ENCODE measurements around the gene ZNF592.

Gene ZNF592

DNA sequence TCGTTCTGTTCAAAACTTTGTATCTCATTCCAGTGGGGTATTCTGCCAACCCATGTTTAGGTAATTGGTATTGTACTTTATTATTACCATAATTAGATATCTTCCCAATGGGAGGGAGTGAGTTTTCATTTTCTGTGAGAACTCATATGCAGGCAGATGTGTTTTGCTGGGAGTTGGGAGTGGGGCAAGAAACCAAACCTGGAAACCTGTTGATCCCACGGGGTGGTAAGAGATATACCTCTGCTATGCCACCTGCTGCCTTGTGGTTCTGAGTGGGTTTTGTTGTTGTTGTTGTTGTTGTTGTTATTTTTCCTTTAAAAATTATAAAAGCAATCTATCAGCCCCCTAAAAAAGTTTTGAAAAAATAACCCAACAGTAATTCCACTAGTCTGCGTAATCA, 32.1 kb downstream of the ZNF592 start:
- no peak for DNase-seq

DNA sequence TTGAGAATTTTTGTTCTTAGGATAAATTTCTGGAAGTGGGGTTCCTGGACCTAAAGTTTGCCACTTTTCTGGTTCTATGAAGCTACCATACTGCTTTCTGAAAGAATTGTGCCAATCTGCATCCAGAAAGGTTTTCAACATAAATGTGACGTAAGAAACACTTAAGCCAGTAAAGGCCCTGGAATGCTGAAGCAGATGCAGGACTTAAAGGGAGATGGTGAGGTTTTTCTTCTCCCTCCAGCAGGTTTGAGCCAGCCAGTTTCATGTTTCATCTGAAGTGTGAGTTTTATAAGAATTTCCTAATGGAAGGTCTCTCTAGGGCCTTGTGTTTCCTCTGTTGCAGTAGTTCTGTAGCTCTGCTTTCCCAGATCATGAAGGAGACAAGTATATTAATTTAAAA, 33.1 kb downstream of the ZNF592 start:
- DNase-seq = no peak

DNA sequence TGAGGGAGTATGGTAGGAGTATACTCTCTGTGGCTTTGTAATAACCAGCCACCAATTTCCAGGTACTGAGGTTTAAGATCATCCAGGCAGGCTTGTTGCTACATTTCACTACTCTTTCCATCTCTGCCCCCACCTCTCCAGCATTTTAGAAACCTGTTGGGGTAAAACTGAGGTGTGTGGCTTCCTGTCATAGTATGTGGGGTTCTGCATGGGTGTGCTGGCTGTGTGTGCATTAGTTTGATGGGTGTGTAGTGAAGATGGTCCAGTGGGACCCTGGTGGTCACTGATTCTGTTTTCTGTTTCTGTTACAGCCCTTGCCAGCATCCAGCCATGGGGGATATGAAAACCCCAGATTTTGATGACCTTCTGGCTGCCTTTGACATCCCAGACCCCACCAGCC, 34.0 kb downstream of the ZNF592 start:
- DNase-seq = no peak

DNA sequence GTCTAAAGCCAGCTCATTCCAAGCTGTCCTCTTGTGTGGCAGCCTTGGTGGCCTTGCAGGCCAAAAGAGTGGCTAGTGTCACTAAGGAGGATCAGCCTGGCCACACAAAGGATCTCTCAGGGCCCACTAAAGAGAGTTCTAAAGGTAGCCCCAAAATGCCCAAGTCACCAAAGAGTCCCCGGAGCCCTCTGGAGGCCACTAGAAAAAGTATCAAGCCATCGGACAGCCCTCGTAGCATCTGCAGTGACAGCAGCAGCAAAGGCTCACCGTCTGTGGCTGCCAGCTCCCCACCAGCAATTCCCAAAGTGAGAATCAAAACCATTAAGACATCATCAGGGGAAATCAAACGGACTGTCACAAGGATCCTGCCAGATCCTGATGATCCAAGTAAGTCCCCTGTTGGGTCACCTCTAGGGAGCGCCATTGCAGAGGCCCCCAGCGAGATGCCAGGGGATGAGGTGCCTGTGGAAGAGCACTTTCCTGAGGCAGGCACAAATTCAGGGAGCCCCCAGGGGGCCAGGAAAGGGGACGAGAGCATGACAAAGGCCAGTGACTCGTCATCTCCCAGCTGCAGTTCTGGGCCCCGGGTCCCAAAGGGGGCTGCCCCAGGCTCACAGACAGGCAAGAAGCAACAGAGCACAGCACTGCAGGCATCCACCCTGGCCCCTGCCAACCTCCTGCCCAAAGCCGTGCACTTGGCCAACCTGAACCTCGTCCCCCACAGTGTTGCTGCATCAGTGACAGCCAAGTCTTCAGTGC, 35.3 kb downstream of the ZNF592 start:
- no peak for DNase-seq

DNA sequence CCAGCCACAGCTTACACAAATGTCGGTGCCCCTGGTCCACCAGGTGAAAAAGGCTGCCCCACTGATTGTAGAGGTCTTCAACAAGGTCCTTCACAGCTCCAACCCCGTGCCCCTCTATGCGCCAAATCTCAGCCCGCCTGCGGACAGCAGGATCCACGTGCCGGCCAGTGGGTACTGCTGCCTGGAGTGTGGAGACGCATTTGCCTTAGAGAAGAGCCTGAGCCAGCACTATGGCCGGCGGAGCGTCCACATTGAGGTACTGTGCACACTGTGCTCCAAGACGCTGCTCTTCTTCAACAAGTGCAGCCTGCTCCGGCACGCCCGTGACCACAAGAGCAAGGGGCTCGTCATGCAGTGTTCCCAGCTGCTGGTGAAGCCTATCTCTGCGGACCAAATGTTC, 35.9 kb downstream of the ZNF592 start:
- DNase-seq = no peak

DNA sequence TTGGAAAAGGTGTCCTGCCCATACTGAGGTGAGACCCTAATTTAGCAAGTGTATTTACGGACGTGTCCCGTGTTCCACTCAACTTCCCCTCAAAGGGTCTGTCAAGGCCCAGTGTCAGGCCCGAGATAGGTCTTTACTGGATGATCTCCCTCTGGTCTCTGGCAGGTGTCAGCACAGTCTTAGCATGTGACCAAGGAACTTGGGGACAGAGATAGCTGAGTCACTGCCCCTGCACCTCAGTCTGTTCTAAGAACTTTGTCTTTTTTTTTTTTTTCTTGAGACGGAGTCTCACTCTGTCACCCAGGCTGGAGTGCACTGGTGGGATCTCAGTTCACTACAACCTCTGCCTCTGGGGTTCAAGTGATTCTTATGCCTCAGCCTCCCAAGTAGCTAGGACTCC, 36.7 kb downstream of the ZNF592 start:
- no peak for DNase-seq

DNA sequence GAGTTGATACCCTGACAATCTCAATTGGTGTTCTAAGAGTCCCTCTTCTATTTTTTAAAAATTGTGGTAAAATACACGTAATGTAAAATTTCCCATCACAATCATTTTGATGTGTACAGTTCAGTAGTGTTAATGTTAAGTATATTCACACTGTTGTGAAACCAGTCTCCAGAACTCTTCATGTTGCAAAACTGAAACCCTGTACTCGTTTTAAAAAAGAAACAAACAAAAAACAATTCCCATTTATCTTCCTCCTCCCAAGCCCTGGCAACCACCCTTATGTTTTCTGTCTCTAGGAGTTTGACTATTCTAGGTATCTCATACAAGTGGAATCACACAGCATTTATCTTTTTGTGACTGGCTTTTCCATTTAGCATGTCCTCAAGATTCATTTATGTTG, 40.1 kb downstream of the ZNF592 start:
- DNase-seq = no peak

DNA sequence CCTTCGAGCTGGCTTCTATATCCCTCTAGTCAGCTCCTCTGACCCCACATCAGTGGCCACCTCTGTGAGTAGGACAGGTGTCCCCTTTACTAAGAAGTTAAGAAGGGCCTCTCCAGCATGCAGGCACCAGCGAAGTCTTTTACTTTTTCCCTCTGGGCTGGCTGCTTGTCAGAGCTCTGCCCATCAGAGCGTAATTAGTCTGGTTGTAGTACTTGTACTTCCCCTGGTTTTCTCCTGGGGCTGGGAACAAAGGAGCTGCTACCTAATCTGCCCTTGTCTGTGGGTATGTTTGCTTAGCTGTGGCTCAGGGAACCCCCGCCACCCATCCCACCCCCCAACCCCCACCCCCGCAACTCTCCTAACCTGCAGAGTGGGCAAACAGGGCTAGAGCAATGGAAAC, 41.4 kb downstream of the ZNF592 start:
- DNase-seq = peak in 2 of 3 experiments; percentile 11 to 70

DNA sequence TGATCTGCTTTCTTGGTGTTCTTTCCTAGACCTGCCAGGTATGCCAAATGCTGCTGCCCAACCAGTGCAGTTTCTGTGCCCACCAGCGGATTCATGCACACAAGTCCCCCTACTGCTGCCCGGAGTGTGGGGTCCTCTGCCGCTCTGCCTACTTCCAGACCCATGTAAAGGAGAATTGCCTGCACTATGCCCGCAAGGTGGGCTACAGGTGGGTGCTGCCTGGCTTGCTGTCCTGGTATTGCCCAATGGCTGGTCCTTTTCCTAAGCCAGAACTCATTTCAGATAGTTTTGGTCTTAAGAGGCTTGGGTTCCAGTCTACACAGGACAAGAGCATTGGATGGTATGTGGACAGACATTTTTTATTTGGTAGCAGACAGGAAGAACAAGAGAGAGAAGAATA, 42.3 kb downstream of the ZNF592 start:
- no peak for DNase-seq

DNA sequence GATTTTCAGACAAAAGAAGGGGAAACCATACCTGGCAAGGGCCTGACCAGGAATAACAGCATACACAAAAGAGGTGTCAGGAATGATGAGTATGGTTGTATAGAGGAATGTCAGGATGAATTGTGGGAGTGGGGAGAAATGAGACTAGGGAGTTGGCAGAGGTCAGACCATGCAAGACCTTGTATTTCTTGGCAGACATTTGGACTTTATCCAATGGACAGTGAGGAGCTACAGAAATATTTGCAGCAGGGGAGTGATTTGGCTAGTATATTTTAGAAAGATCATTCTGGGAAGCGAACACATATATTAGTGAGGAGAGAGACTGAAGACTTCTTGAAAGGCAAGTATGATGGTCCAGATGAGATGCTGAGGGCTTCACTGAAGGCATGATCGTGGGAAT, 43.4 kb downstream of the ZNF592 start:
- no peak for DNase-seq

DNA sequence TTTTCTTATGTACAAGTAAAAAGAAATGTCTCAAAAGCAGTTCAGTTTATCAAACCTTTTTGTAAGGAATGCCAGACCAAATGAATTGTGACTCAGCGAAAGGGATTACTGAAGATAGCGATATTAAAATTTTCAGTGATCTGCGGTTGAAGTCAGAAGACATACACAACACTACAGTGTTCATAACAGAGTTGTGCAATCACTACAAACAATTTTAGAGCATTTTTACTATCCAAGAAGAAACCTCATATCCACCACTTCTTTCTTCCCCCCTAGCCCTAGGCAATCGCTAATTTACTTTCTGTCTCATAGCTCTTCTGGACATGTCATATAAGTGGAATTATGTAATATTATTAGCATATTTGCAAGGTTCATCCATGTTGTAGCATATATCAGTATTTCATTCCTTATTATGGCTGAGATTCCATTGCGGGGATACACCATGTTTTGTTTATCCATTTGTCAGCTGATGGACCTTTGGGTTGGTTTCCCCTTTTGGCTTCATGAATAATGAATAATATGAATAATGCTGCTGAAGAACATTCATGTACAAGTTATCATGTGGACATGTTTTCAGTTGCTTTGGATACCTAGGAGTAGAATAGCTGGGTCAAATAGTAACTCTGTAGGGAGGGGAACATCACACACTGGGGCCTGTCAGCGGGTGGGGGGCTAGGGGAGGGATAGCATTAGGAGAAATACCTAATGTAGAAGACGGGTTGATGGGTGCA, 45.2 kb downstream of the ZNF592 start:
- no peak for DNase-seq

DNA sequence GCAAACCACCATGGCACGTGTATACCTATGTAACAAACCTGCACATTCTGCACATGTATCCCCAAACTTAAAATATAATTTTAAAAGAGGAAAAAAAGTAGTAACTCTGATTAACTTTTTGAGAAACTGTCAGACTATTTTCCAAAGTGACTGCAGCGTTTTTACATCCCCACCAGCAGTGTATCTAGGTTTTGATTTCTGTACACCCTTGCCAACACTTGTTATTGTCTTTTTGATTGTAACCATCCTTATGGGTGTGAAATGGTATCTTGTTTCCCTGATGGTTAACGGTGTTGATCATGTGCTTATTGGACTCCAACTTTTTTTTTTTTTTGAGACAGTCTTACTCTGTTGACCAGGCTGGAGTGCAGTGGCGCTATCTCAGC, 45.8 kb downstream of the ZNF592 start:
- DNase-seq = no peak

DNA sequence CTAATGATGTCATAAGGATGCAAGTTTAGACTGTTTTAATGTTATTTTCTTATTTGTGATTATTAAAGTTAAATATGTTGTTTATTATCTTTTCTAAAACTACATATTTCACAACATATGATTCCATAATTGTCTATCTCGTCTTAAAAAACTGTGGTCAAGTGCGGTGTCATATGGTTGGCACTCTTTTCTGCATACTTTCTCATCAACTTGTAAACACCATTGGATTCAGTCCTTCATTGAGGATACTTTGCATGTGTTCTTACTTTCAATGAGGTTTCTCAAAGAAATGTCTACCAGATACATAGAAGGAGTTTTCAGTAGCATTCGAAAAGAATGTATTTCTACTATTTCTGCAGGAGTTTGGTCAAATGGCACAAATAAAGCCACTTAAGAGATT, 46.8 kb downstream of the ZNF592 start:
- no peak for DNase-seq

DNA sequence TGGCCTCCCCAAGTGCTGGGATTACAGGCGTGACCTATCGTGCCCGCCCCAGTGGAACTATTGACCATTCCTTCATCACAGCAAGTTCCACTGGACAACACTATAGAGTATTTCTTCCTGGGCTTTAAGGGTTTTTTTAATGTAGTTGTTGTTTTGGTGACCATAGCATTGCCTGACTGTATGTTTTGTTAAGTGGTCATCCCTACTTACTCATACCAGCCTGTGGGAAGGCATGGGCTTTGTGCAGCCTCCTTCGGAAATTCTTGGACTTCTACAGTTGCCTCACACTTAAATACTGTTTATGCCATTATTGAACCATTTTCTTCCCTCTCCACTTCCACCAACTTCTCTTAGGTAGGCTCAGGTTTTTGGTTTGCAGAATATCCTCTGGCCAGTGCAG, 48.8 kb downstream of the ZNF592 start:
- no peak for DNase-seq

DNA sequence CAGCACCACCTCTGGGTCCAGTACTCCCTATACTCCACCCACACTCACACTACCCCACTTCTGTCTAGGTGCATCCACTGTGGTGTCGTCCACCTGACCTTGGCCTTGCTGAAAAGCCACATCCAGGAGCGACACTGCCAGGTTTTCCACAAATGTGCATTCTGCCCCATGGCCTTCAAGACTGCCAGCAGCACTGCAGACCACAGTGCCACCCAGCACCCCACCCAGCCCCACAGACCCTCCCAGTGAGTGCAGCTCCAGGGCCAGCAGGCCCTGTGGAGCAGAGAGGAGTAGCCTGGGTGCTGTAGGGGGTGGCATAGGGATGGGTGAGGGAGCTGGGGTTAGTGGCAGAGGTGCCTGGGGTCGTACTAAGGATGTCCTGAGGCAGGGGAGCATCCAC, 49.4 kb downstream of the ZNF592 start:
- no peak for DNase-seq

DNA sequence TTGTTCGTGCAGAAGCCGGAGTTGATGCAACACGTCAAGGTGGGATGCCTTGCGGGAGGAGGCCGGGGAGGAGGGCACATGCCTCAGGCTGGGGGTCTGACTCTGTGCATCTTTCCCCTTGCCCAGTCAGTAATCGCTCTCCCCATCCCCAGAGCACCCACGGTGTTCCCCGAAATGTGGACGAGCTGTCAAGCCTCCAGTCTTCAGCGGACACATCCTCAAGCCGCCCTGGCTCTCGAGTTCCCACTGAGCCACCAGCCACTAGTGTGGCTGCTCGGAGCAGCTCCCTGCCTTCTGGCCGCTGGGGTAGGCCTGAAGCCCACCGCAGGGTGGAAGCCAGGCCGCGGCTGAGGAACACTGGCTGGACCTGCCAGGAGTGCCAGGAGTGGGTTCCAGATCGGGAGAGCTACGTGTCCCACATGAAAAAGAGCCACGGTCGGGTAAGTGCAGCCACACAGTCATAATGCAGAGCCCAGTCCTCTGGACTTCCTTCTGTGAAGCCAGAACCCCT, 50.1 kb downstream of the ZNF592 start:
- no peak for DNase-seq

DNA sequence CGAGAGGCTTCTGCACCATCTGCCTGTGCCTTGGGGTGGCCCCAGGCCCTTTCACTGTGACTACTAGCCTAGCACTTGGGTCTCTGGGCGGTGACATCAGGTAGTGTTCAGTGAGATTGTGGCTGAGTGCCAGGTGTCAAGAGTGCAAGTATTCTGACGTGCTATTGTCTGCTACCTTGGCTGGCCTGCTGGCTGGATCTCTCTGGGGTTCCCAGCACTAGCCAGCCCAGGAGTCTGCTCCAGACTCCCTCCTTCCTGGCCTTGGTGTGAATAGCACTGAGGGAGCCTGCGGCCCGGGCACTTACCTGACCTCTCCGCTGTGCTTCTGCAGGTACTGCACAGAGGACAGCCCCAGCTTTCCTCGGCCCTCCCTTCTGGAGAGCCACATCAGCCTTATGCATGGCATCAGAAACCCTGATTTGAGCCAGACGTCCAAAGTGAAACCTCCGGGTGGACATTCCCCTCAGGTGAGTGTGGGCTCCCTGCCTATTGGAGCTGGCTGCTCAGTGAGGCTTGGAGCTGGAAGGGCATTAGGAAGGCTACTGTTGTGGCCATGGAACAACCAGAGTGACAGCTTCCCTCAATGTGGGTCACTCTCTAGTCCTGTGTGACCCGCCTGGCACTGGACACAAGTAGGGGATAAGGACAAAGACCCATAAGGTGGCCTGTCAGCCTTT, 51.3 kb downstream of the ZNF592 start:
- no peak for DNase-seq

DNA sequence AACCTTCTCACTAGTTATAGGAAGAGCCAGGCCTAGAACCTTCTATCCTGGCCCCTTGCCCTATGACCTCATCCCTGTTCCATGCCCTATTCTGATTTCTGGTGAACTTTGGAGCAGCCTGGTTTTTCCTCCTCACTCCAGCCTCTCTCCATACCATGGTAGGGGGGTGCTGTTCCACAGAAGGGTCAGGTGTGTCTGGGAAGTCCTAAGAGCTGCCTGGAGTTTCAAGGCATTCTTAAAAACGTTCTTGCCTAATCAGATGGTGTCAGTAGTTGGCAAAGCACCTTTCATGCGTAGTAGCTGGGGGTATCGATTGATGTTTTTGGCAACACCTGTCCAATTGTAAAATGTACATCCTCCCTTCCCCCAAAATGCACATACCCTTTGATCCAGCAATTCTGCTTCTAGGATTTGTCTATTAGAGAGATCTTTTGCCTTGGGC, 52.0 kb downstream of the ZNF592 start:
- no peak for DNase-seq

DNA sequence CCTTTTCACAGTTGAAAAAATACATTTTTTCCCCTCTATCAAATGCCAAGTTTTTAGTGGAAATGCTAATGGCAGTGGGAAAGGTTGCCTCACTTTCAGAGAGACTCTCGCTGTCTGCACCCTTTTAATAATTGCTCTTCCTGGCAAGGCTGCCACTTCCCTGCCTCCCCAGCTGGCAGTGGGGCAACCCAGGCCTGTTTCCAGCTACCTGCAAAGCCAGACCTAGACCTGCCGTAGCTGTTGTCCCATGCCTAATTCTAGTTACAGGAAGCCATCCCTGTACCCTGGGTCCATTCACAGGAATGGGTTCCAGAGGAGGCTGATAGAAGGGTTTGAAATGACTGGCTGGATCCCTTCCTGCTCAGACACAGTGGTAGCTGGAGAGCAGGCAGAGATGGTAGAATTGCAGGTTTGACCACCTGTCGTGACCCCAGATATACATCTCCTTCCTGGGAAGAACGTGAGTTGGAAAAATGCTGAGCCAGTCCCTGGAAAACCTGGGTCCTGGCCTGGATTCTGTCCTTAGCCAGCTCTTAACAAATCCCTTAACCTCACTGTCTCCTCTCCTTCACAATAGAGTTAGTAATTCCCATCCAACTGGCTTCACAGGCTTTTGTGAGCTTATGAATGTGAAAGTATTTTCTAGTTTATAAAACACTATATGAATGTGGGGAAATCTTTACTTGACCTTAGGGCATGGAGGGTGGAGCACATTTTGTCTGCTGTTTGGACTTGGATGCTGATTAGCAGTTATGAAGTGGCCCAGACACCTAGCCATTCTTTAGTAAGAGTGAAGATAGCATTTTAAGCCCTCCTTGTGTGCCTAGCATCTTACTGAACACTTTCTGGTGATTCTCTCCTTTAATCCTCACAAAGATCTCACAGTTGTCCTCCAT, 55.9 kb downstream of the ZNF592 start:
- DNase-seq = no peak

DNA sequence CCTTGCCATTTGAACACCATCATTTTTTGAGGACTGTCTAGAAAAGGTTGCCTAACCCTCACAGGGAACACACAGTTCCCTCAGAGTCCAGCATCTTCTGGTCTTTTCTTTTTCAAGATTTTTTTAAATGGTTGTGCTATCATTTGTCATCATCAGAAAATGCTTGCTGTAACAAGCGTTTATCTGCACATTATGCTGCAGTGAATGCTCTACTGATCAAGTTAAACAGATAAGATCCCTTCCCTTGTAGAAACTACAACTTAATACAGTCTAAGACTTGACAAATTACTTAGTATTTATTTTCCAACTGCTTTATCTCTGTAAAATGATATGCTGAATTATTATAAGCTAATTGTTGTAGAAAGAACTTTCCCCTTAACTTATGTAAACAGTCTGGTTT, 56.8 kb downstream of the ZNF592 start:
- no peak for DNase-seq

DNA sequence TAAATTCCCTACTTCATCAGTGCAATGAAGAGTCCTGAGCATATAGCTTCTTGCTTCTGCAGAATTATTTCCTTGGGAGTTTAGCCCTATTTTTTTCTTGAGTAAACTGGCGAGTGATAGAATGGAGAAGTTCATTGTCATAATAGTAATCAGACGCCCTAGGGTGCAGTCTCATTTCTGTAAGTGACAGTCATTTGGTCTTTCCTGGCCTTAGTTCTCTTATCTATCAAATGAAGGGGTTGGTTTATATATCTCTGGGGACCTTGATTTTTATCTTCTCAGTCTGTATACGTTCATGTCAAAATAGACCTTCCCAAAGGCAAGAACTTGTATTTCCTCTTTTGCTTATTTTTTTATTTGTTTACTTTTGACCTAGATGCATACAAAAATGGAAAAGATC, 58.8 kb downstream of the ZNF592 start:
- DNase-seq = no peak

DNA sequence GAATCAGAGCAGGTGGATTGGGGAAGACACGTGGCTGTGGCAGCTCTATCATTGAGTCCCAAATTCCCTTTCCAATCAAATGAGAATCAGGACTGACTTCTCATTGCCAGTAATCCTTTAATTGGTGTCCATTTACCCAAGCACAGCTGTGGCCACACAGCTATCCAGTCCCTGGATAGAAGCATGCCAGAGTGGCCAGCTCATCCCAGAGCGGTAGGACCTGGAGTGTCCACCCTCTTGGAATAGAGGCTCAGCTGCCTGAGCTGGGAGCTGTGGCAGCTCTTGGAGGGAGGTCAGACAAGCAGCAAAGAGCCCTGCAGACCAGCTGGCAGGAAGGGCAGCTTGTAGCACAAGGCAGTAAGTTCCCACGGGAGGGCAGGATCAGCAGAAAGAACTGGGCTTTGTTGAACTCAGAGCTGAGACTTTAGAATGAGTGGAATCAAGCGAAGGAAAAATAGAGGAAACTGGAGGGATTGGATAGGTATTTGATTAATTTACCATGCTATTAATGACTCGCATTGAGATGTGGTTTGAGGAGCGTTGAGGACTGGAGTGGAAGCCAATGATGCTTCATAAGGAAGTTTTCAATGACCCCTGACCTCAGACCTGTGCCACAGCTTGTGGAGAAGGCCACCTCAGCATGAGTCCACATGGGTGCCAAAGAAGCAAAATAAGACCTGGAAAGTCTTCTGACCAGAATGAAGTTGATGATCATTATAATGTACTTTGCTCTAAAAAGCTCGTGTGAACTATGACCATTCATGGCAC, 61.9 kb downstream of the ZNF592 start:
- no peak for DNase-seq

Data from NCI-H1417 (cell line).